Activated T-cell treated with anti-CD3 and anti-CD28 coated beads for 1 hour (primary cell): Measurements from ENCODE around the gene GPC6.
"Not testable (repeated sequence)": the region's sequence is repeated elsewhere in the genome, so short reads cannot be mapped to it uniquely, and the experiment has no call there.

ENCODE experiments used
- DNase-seq: peaks from one replicate; pipeline ENCODE4 v3.0.0-alpha.2; 2020; ENCODE audit warnings: low read depth

Gene GPC6

DNA sequence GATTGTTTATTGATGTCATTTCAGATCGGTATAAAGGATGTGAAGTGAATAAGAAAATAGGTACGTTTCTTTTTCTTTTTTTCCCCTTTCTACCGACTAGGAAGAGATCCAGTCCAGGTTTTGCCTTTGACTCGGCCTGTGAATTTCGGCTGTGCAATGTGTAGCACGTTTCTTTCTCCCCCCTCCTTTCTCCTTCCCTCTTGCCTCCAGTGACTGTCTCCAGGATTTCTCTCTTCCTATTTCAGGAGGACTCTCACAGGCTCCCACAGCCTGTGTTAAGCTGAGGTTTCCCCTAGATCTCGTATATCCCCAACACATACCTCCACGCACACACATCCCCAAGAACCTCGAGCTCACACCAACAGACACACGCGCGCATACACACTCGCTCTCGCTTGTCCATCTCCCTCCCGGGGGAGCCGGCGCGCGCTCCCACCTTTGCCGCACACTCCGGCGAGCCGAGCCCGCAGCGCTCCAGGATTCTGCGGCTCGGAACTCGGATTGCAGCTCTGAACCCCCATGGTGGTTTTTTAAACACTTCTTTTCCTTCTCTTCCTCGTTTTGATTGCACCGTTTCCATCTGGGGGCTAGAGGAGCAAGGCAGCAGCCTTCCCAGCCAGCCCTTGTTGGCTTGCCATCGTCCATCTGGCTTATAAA is at the start of gene GPC6:
Gene GPC6 (plus strand): TSS at position 185 of the 657 bp plus-strand sequence.
- no peak for DNase-seq

DNA sequence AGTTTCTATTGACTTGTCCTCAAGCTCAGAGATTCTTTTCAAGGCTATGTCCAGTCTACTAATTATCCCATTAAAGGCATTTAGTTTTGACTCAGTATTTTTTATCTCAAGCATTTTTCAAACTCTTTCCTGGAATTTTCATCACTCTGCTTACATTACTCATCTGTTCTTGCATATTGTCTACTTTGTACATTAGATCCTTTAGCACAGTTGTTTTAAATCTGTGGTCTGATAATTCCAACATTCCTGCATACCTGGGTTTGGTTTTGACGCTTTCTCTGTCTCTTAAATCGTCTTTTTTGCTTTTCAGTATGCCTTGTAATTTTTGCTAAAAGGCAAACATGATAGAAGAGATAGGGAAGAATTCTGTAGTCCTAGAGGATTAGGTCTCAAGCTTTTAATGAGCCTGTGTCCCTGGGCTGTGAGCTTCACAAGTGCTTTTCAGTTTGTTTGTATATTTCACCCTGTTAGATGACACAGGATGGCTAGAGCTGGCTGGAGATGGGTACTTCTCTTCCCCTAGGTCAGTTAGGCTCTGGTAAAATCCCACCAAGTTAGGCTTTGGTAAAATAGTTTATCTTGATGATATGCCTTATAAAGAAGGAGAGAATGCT is 46.1 kb upstream of the GPC6 start:
- no peak for DNase-seq

GRCh38 chr13:93182406-93182805 is 44.2 kb upstream of the GPC6 start:
- no peak for DNase-seq

- no peak for DNase-seq
These were observed 43.3 kb upstream of the GPC6 start for GRCh38 chr13:93183302-93183701.

- no peak for DNase-seq
These were observed 36.6 kb upstream of the GPC6 start for GRCh38 chr13:93190006-93190405.

GRCh38 chr13:93193682-93194081 is 32.9 kb upstream of the GPC6 start:
- no peak for DNase-seq

GRCh38 chr13:93199856-93200255 is 26.8 kb upstream of the GPC6 start:
- DNase-seq = no peak

DNA sequence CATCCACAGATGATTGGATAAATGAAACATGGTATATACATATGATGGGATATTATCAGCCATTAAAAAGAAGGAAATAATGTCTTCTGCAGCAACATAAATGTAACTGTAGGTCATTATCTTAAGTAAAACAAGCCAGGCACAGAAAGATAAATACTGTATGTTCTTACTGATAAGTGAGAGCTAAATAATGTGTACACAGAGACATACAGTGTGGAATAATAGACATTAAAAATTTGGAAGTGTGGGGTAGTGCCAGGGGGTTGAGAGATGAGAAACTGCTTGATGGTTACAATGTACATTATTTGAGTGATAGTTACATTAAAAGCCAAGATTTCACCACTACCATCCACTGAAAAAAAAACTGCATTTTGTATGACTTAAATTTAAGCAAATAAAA is 26.0 kb upstream of the GPC6 start:
- no peak for DNase-seq

DNA sequence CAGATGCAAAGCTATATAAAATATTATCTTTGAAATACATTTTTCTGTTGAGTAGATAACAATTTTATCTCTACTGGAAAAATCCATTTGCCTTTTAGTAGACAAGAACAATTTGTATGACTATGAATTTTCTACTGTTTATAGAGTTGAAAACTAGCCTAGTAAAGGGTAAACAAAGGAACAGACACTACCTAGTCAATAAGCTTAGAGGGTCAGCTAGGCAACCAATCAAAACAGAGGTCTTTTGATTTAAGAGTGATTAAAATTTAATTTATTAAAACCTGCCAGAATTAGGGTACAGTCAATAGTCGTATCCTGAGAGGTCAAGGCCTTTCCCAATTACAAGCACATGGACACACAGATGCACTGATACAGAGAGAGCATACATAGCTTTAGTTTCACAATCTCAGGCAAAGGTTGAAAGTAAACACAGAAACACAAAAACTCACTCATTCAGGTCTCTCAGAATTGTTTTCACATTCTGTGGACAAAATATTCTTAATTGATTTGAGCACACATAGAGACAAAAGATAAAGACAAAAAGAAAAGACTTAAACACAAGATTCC is 24.5 kb upstream of the GPC6 start:
- DNase-seq = no peak

DNA sequence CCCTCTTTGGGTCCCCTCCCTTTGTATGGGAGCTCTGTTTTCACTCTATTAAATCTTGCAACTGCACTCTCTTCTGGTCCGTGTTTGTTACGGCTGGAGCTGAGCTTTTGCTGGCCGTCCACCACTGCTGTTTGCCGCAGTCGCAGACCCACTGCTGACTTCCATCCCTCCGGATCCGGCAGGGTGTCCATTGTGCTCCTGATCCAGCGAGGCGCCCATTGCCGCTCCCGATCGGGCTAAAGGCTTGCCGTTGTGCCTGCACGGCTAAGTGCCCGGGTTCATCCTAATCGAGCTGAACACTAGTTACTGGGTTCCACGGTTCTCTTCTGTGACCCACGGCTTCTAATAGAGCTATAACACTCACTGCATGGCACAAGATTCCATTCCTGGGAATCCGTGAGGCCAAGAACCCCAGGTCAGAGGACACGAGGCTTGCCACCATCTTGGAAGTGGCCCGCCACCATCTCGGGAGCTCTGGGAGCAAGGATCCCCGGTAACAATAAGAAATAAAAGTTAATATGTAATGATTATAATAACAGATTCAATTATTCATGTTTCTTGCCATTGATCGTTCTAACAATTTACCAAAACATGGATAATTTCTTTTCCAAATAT is 19.7 kb upstream of the GPC6 start:
- DNase-seq = not testable (repeated sequence)

DNA sequence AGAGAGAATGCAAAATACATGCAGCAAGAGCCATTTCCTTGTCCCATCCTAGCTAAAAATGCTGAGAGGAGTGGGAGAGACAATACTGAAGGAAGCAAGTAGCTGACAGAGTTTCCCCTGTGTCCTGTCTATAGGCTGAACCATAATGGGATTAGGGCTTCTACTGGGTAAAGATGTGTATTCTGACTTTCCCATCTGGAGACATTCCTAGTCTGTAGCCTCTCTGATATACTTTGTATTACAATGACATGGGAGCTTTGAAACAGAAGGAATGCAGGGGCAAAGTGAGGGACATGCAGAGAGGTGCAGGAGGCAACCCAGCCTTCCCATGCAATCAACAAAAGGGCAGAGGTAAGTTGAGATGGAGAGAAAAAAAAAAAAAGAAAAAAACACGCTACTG is 10.5 kb upstream of the GPC6 start:
- DNase-seq = no peak

- no peak for DNase-seq
These were observed 8.8 kb upstream of the GPC6 start for GRCh38 chr13:93217721-93218261.

DNA sequence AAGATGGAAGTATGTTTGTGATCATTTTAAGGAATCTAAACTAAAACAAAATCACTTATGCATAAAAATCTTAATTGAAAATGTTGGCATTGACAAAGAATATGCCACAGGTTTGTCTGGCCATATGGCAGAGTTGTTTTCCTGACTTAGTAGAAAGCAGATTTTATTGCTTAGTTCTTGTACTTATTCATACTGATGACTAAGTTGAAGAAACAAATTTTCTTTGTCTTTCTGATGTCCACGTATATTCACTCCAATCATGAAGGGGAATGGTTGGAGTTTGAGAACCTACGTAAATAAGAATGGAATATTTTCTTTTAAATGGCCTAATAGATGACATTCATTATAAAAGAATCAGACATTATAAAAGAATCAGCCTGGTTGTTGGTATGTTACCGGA is 8.0 kb upstream of the GPC6 start:
- no peak for DNase-seq

- no peak for DNase-seq
These were observed 6.5 kb upstream of the GPC6 start for GRCh38 chr13:93220073-93220472.

DNA sequence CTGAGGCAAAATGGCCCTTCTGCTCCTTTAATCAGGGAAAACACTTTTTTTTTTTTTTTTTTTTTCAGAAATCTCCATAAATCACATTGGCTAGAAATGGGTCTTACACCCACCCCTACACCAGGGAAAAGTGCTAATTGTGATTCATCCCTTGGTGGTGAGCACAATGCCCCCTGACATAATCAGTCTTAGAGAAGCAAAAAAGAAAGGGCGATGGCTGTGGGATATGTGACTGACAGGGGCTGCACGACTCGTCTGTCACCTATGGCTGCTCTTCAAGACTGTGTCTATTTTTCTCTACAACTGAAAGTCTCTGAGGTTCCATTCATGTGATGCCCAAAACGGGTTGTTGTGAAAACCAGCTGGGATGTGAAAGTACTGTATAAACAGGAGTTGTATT is 3.6 kb upstream of the GPC6 start:
- DNase-seq = no peak

- DNase-seq = no peak
These were observed 2.1 kb upstream of the GPC6 start for GRCh38 chr13:93224535-93224934.

DNA sequence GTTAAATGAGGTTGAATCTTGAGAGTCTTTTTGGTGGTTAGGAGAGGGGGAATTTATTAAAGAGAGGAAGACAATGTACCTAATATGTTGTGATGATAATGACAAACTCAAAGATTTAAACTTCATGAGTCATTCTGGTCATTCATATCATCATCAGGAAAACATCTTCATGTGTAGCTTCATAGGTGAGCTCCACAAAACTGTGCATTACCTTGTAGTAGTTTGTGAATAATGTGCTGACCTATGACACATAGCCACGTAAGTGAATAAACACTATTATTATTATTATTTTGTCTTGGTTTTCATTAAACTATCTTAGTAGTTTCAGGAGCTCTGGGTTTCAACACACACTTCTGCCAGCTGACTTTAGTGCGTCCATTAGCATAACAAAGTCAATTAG is 997 bp upstream of the GPC6 start:
- no peak for DNase-seq

DNA sequence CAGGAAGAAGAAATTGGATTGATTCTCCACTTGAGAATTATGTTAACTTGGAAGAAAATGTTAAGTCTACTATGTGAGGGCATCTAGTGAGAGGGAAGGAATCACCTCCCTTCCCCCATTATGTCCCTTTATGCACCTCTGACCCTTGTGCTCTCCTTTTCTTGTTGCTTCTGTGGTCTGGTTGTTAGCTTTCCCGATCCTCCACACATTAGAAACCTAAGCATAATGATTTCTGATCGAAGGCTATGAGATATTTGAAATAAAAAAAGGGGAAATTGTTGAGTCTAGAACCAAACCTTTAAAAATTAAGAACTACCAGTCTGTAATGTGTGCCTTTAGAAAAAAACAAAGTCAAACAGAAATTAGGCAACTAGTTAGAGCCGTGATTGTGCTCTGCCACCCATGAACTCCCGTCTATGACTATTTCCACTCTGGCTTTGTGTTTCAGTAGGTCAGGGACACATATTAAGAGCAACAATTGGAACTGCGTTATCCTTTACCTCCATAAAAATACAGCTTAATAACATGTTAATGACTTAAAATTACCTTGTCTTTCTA is 463 bp upstream of the GPC6 start:
- no peak for DNase-seq

GRCh38 chr13:93227280-93227877 is 772 bp downstream of the GPC6 start:
- DNase-seq = no peak

GRCh38 chr13:93227878-93228642 is 1.5 kb downstream of the GPC6 start:
- no peak for DNase-seq

DNA sequence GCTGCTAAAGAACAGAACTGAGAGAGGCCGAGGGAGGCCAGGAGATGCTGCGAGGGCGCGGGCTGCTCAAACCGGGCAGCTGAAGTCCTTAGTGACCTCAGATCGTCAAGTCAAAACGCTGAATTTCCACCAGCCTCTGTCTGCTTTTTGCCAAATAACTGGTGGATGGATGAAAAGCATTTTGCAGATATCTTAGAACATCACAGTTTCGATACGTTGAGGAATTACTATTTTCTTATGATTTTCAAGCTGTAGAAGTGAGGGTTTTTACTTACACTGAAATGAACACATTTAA is 2.0 kb downstream of the GPC6 start:
- no peak for DNase-seq
